Caki2 (cell line): ENCODE data around the gene ARHGEF19. TPM values are rescaled to one million over a fixed set of nuclear protein-coding genes. Genes with fewer than 3 reads are reported as not detected.
"Not testable (repeated sequence)": the region's sequence is repeated elsewhere in the genome, so short reads cannot be mapped to it uniquely, and the experiment has no call there.

Source experiments
- DNase-seq: peaks from one replicate; pipeline ENCODE4 v3.0.0-alpha.2; 2015; ENCODE audit warnings: low read depth
- in situ Hi-C: cut with HindIII; loops from 2 replicates; pipeline ENCODE4 v1.10.0; 2016; ENCODE audit warnings: low sequenced_read_pairs, low pct_unique_long_range_greater_than_20kb, mixed read lengths
- total RNA-seq: library from RNA; depleted of rRNA; stranded (reverse); fragments of >200 nt; shearing (Covaris generic); gene quantifications from 2 replicates; pipeline ENCODE4 v1.2.3, GENCODE V29; 2014; ENCODE audit warnings: low replicate concordance

The ARHGEF19 gene
- total RNA-seq, 1 experiment from 2014 or later: 26.2 TPM

DNA sequence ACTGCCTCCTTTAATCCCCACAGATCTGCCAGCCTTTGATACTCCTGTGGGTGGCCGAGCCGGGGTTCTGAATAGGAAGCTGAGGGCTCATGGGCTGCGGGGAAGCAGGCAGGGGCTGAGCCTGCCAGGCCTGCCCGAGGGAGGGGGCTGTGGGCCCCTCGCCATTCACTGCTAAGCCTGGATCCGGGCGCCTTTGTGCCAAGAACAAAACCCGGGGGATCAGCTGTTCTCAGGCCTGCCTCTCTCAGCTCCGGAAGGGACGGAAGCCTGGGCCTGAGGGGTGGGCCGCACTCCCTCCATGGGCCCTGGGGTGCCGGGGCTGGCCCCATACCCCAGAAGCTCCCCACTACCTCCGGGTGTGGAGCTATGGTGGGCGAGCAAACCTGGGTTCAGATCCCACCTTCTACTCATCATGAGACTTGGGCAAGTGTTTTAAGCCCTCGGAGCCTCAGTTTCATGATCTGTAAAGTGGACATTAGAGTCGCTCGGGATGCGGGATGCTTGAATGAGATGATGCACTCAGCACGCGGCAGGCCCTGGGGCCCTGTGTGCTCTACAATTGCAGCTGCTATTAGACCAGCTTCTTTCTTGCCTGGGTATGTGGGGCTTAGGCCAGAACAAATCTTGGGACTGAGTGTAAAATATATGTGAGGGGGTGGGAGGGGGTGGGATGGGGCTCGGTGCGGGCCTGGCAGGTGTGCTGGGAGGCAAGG, 37.4 kb downstream of the ARHGEF19 start:
- DNase-seq: no peak
- in situ Hi-C loops: no loop called here

- in situ Hi-C loops: no loop called here
- DNase-seq: no peak
These were observed 38.1 kb downstream of the ARHGEF19 start for GRCh38 chr1:16174261-16174868.

DNA sequence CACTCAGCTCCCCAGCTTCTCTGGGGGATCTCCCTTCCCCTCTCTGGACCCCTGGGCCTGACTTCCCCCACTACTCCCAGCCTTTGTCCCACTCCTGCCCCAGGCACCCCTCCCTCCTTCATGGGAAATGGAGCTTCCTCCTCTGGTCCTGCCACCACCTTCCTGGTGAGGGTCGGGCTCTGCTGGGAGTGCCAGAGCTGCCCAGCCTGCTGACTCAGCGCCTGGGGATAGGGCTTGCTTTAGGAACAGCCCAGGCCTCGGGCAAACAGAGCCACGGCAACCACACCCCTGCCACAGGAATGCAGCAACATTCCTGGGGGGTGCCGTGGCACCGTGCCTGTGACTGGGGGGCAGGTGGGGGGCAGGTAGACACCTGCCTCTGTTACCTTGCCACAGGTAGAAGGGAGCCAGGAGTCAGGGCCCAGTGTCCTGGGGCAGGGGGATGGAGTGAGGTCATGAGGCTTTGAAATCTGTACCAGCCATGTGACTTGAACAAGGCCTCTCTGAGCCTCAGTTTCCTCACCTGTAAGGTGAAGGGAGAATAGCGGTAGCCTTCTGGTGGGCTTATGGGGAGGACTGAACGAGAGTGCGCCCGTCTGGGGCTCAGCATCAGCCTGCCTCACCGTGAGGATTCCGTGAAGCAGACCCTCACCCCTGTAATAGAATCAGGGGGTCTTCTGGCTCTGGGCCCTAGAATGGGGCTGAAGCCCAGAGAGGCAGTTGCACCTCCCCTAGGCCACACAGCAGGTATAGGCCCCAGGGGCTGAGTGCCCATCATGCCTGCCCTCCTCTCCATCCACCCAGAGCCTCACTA, 38.8 kb downstream of the ARHGEF19 start:
- DNase-seq: peak; percentile 91
- in situ Hi-C loops: no loop called here

DNA sequence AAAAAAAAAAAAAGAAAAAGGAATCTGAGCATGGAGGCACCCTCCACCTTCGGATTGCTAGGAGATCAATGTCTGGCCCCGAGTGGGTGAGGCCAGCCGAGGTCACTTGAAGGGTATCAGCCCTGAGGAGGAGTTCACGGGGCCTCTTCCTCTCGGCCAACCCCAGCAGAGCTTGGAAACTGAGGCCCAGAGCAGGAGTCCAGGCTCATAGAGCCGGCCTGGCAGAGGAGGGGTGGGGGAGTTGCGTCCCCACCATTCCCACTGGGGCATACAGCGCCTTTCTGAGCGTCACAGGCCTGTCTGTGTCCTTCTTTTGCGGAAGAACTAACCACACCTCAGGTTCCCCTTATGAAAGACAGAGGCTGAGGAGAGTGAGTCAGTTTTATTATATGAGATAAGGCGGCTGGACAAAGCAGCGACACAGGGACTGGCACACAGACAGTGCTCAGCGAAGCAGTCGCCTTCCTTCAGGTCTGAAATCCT, 39.4 kb downstream of the ARHGEF19 start:
- in situ Hi-C loops: no loop called here
- no peak for DNase-seq

DNA sequence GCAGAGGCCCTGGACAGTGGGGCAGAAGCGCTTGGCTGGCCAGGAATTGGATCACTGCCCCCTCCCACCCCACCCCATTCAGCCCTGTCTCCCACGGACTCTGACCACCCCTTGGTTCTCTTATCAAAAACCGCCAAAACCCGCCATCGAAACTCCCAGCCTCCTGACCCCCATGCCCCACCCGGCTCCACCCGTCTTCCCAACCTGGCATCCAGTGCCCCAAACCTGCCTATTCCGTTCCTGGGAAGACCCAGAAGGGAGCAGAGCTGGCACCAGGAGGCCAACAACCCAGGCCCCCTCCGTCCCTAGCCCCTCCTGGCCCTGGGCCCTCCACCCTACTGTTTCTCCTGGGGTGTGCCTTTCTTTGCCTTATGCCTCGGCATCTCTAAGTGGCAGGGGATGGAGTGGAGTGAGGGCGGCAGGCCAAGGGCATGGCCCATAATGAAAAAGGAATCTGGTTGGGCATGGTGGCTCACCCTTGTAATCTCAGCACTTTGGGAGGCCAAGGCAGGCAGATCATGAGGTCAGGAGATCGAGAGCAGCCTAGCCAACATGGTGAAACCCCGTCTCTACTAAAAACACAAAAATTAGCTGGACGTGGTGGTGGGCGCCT, 40.1 kb downstream of the ARHGEF19 start:
- in situ Hi-C loops: no loop called here
- DNase-seq: no peak

DNA sequence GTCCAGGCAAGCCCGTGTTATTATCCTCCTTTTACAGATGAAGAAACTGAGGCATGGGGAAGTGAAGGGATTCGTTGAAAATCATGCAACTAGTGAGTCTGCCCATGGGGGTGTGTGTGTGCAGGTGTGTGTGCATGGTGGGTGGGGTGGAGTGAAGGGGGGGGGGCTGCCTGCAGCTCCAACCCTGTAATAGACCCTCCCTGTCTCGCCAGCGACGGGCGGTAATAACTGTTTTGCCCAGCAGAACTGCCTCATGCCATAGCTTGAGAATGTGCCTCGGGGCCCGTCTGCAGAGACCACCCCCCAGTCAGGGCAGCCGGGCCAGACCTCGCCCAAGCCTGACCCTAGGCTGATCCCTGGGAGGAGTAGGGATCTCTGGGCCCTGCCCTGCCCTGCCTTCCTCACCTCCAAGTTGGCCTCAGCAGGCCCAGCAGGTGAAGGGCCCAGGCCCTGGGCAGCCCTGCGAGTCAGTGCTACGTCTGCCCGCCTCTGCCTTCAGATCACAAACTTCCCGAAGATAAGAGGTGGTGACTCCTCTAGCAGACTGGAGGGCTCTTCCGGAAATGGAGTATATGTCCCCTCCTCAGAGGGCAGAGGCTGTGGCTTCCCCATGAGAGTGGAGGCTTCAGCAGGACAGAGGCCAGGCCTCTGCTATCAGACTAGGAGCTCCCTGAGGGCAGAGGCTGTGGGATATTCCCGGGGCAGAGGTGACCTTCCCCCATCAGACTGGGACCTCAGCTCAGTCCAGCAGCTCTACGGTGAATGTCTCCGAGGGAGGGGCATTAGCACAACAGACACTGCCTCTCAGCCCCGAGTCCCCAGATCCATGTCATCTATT, 40.9 kb downstream of the ARHGEF19 start:
- in situ Hi-C loops: no loop called here
- no peak for DNase-seq

DNA sequence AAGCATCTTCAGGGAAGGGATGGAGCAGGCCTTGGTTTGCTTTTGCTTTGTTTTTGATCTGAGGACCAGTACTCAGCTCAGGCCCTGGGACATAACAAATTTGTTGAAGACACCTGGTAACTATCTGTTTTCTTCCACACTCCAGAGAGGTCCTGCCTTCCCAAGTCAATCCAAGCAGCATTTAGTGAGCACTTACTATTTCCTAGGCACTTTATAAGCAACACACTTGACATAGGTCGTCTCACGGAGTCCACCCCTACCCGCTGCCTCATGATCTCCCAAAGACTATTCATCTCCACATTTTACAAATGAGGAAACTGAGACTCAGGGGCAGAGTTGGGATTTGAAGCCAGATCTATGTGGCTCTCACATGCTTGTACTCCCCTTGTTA, 42.2 kb downstream of the ARHGEF19 start:
- no peak for DNase-seq
- in situ Hi-C loops: no loop called here

DNA sequence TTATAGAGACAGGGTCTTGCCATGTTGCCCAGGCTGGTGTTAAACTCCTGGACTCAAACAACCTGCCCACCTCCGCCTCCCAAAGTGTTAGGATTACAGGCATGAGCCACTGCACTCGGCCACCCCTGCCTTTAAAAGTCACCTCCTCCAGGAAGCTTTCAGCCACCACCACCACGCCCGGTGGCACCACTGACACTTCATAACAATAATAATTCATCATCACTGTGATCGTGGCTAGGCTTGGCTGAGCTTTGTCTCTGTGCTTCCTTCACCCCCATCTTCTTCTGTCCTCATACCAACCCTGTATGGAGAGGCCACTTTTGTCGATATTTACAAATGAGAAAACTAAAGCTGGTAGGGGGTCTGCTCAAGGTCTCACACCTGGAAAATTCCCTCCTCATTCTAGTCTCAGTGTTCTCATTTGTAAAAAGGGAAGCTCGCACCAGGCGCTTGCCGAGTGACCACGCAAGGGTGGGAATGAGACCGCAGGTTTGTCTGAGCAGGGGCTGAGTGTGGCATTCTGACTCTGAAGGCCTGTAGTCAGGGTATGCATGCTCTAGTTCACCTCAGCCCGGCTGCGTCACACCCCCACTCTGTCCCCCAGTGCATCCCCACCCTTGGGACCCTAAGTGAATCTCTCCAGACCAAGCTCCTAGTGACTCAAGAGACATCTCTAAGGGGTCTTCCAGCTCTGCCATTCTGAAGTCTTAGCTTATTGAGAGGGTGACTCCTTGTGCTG, 43.7 kb downstream of the ARHGEF19 start:
- DNase-seq: no peak
- in situ Hi-C loops: no loop called here

DNA sequence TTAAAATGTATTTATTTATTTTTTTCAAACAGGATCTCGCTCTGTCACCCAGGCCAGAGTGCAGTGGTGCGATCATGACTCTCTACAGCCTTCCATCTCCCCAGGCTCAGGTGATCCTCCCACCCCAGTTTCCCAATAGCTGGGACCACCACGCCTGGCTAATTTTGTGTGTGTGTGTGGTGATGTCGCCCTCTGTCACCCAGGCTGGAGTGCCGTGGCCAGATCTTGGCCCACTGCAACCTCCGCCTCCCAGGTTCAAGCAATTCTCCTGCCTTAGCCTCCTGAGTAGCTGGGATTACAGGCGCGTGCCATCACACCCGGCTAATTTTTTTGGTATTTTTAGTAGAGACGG, 44.3 kb downstream of the ARHGEF19 start:
- DNase-seq, in situ Hi-C loops: not testable (repeated sequence)

DNA sequence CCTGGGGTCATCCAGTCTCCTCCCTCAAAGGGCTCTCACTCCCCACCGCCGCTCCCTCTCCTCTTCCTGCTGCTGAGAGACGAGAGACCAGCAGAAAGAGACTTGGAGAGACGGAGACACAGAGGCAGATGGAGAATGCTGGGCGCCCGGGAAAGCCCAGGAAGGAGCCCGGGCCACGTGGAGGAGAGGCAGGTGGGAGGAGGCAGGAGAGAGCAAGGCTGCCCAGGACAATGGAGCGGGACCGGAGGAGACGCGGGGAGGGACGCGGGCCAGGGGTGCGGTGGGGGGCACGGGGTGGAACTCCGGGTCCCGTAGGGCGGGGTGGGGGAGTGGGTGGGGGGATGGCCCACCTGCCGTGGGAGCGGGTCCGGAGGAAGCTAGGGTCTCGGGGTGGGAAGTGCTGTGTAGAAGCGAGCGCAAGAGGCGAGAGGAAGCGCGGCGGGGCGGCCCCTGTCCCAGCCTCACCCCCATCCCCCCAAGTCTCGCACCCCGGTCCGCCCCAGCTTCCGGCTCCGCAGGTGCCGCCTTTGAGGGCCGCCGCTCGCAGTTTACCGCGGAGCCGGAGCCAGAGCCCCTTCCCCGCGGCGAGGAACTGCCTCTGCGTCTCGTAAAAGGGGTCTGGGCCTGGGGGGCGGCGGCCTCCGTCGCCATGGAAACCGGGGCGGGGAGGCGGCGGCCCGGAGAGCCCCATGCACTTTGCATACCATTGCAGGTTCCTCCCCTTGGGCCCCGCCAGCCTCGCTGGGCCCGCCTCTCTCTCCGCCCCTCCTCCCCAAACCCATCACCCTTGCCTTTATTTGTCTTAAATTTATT, 44.9 kb downstream of the ARHGEF19 start:
- peak; percentile 73 for DNase-seq
- in situ Hi-C loops: no loop called here

DNA sequence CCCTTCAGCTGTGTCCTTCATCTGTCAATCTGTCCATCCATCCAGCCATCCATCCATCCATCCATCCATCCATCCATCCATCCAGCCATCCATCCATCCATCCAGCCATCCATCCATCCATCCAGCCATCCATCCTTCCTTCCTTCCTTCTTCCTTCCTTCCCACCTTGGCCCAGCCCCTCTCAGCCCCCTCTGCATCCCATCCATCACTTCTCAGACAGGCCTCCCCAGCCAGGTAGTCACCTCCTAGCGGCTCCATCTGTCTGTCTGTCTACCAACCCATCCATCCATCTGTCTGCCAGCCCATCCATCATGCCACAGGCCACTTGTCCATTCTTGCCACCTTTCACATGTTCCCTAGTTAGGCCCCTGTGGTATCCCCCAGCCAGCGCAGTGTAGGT, 46.3 kb downstream of the ARHGEF19 start:
- DNase-seq: no peak
- in situ Hi-C loops: no loop called here

DNA sequence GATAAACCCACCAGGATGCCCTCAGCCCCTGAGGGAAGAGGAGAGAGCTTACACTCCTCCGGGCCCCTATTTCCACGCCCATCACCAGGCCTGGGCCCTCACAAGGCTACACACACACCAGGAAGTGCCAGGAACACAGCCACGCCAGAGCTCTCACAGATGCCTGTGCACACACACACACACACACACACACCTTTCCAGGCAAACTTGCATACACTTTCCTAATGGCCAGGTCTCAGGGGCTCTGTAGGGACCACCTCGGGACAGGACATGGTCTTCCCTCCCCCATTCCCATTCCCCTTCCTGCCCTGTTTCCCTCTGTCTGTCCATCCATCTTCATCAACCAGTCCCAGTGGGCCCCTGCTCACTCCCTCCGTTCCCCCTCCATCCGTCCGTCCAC, 46.9 kb downstream of the ARHGEF19 start:
- no peak for DNase-seq
- in situ Hi-C loops: no loop called here

DNA sequence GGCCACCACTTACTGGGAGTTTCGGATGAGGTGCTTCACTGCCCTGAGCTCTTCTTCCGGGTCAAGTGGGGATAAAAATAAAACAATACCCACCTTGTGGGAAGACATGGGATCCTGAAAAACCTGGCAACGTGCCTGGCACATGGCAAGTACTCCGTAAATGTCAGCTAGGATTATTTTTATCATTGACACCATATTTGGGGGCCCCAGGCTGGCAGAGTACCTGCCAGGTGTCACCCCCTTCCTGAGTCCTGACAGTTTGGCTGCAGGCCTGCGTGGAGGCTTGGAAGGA, 47.4 kb downstream of the ARHGEF19 start:
- no peak for DNase-seq
- in situ Hi-C loops: no loop called here

GRCh38 chr1:16164213-16165072, 48.0 kb downstream of the ARHGEF19 start:
- DNase-seq: peak; percentile 97
- in situ Hi-C loops: no loop called here

GRCh38 chr1:16163608-16164212, 48.7 kb downstream of the ARHGEF19 start:
- in situ Hi-C loops, DNase-seq: not testable (repeated sequence)
